Measurements from ENCODE around the gene COL8A2. TPM values are rescaled to one million over a fixed set of nuclear protein-coding genes. Genes with fewer than 3 reads are reported as not detected.

The COL8A2 gene
- polyA plus RNA-seq, 4 donors: 0.27 to 1.3 (median 0.32) TPM; not detected in 1

GRCh38 chr1:36135330-36135667 is 10.3 kb upstream of the COL8A2 start:
- DNase-seq (no peak), FAIRE-seq (no peak)
- Histone ChIP-seq H3K27ac (ENCODE audit: low read depth in 1 of 3, low read length in 2 of 3) (no peak overlapping the region), H3K9me3 (ENCODE audit: control insufficient read depth in 2 of 2, insufficient read depth in 1 of 2, low read depth in 1 of 2, low read length in 1 of 2) (no peaks in the 10 kb centered on the region), H3K4me3 (ENCODE audit: low read depth in 1 of 3, low read length in 3 of 3) (no peak overlapping the region), H3K36me3 (ENCODE audit: control insufficient read depth in 3 of 3, insufficient read depth in 2 of 3, low read depth in 1 of 3, low read length in 3 of 3) (peaks cover 16 to 39% (median 20%) of the 10 kb centered on the region in 3 donors), H3K27me3 (ENCODE audit: control insufficient read depth in 3 of 3, insufficient read depth in 3 of 3, low read length in 3 of 3) (no peaks in the 10 kb centered on the region), H3K4me1 (ENCODE audit: control insufficient read depth in 3 of 3, insufficient read depth in 2 of 3, low read depth in 1 of 3, low read length in 2 of 3) (peaks cover 0 to 16% (median 0%) of the 10 kb centered on the region in 3 donors)
- WGBS, 3 donors: 79 to 83% (median 81%) methylated on average over 6 of the region's 6 CpGs

DNA sequence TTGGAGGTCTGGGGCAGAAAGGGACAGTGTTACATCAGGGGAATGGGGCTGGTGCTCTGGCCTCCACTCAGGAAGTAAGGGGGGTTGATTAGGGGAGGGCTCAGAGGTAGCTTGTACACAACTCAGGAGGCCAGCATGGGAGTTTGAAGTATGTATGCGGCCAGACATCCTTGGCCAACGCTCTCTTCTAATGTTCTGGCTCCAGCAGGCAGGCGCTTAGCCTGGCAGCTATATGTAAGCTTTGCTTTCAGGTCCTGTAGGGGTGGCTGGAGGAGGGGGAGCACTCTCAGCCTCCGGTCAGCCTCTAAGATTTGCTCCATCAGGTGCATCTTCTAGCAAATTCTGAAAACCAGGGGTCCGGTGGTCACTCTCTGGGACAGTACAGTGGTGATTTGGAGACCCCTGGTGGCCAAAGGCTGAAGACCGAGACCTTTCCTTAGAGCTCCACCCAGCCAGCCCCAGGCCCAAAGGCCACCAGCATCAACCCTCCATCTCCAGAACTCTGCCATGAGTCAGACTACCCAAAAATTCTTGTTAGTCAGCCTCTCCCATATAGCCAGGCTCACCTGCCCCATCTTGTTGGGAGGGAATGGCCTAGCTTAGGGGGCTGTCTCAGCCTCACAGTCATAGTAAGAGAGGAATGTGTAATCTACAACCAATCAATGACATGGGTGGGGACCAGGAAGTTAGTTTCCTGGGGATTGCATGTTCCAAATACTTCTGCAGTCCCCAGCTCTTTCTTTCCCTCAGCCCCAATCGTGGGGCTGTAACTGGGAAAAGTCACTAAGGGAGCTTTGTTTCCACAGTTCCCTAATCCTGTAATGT is 9.7 kb upstream of the COL8A2 start:
- H3K9me3 ChIP-seq (ENCODE audit: control insufficient read depth in 2 of 2, insufficient read depth in 1 of 2, low read depth in 1 of 2, low read length in 1 of 2): no peaks in the 10 kb centered on the region
- peaks cover 16 to 34% (median 18%) of the 10 kb centered on the region in 3 donors for H3K36me3 ChIP-seq (ENCODE audit: control insufficient read depth in 3 of 3, insufficient read depth in 2 of 3, low read depth in 1 of 3, low read length in 3 of 3)
- H3K4me1 ChIP-seq (ENCODE audit: control insufficient read depth in 3 of 3, insufficient read depth in 2 of 3, low read depth in 1 of 3, low read length in 2 of 3): peaks cover 0 to 16% (median 0%) of the 10 kb centered on the region in 3 donors
- no peak overlapping the region for H3K27ac ChIP-seq (ENCODE audit: low read depth in 1 of 3, low read length in 2 of 3)
- WGBS, 3 donors: 64 to 68% (median 68%) methylated on average over 7 of the region's 7 CpGs
- FAIRE-seq (no peak), DNase-seq (peak in 1 of 2 donors; percentile 61)
- no peak overlapping the region for H3K4me3 ChIP-seq (ENCODE audit: low read depth in 1 of 3, low read length in 3 of 3)
- no peaks in the 10 kb centered on the region for H3K27me3 ChIP-seq (ENCODE audit: control insufficient read depth in 3 of 3, insufficient read depth in 3 of 3, low read length in 3 of 3)

- Histone ChIP-seq H3K4me1 (ENCODE audit: control insufficient read depth in 3 of 3, insufficient read depth in 2 of 3, low read depth in 1 of 3, low read length in 2 of 3) (peaks cover 0 to 16% (median 0%) of the 10 kb centered on the region in 3 donors), H3K36me3 (ENCODE audit: control insufficient read depth in 3 of 3, insufficient read depth in 2 of 3, low read depth in 1 of 3, low read length in 3 of 3) (peaks cover 14 to 29% (median 15%) of the 10 kb centered on the region in 3 donors), H3K9me3 (ENCODE audit: control insufficient read depth in 2 of 2, insufficient read depth in 1 of 2, low read depth in 1 of 2, low read length in 1 of 2) (no peaks in the 10 kb centered on the region), H3K4me3 (ENCODE audit: low read depth in 1 of 3, low read length in 3 of 3) (no peak overlapping the region), H3K27ac (ENCODE audit: low read depth in 1 of 3, low read length in 2 of 3) (peak overlapping the region in 1 of 3 donors; percentile 35), H3K27me3 (ENCODE audit: control insufficient read depth in 3 of 3, insufficient read depth in 3 of 3, low read length in 3 of 3) (no peaks in the 10 kb centered on the region)
- no peak for FAIRE-seq
- no peak for DNase-seq
- WGBS, 3 donors: 67 to 80% (median 70%) methylated on average over 5 to 6 of the region's 6 CpGs
These were observed 9.0 kb upstream of the COL8A2 start for GRCh38 chr1:36134031-36134430.

DNA sequence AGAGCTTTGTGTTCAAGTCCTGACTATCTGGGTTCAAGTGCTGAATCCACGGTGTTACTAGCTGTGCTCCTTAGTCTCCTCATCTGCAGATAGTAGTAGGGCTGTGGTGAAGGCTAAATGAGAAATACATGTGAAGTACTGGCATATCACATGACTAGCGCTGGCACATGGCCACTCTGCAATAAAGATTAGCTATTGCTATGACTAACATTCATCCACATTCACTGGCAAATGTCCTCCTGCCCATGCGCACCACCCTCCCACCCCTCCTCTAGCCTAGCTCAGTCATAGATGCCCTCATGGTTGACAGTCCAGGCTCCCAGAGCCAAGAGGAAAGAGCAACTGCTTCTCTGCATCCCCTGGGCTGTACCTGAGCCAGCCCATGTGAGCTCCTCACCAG is 8.5 kb upstream of the COL8A2 start:
- H3K27me3 ChIP-seq (ENCODE audit: control insufficient read depth in 3 of 3, insufficient read depth in 3 of 3, low read length in 3 of 3): no peaks in the 10 kb centered on the region
- H3K4me1 ChIP-seq (ENCODE audit: control insufficient read depth in 3 of 3, insufficient read depth in 2 of 3, low read depth in 1 of 3, low read length in 2 of 3): peaks cover 0 to 17% (median 0%) of the 10 kb centered on the region in 3 donors
- H3K36me3 ChIP-seq (ENCODE audit: control insufficient read depth in 3 of 3, insufficient read depth in 2 of 3, low read depth in 1 of 3, low read length in 3 of 3): peaks cover 14 to 24% (median 15%) of the 10 kb centered on the region in 3 donors
- peak; percentile 91 to 98 for DNase-seq
- FAIRE-seq: no peak
- no peak overlapping the region for H3K4me3 ChIP-seq (ENCODE audit: low read depth in 1 of 3, low read length in 3 of 3)
- 13 to 64% (median 35%) methylated on average over 3 of the region's 3 CpGs for WGBS, 3 donors
- no peaks in the 10 kb centered on the region for H3K9me3 ChIP-seq (ENCODE audit: control insufficient read depth in 2 of 2, insufficient read depth in 1 of 2, low read depth in 1 of 2, low read length in 1 of 2)
- peak overlapping the region in 1 of 3 donors; percentile 35 for H3K27ac ChIP-seq (ENCODE audit: low read depth in 1 of 3, low read length in 2 of 3)

DNA sequence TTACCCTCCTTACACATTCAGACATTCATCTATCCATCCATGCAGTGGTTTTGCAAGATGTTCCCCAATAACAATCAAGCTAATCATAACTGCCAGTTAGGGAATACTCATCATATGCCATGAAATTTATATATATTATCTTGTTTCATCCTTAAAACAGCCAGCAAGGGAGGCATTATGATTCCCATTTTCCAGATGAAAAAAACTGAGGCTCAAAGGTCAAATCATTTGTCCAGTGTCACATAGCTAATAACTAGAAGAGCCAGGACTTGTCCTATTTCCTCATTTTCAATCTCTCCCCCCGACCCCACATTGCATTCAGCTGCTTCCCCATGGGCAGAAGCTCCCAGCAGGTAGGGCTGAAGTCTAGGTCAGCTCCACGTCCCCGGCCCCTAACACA is 7.0 kb upstream of the COL8A2 start:
- no peaks in the 10 kb centered on the region for H3K9me3 ChIP-seq (ENCODE audit: control insufficient read depth in 2 of 2, insufficient read depth in 1 of 2, low read depth in 1 of 2, low read length in 1 of 2)
- no peak overlapping the region for H3K4me3 ChIP-seq (ENCODE audit: low read depth in 1 of 3, low read length in 3 of 3)
- H3K27me3 ChIP-seq (ENCODE audit: control insufficient read depth in 3 of 3, insufficient read depth in 3 of 3, low read length in 3 of 3): no peaks in the 10 kb centered on the region
- peaks cover 0 to 31% (median 0%) of the 10 kb centered on the region in 3 donors for H3K4me1 ChIP-seq (ENCODE audit: control insufficient read depth in 3 of 3, insufficient read depth in 2 of 3, low read depth in 1 of 3, low read length in 2 of 3)
- DNase-seq: no peak
- 66 to 73% (median 69%) methylated on average over 3 of the region's 3 CpGs for WGBS, 3 donors
- FAIRE-seq: no peak
- no peak overlapping the region for H3K27ac ChIP-seq (ENCODE audit: low read depth in 1 of 3, low read length in 2 of 3)
- peaks cover under 1 to 12% (median 5%) of the 10 kb centered on the region in 3 donors for H3K36me3 ChIP-seq (ENCODE audit: control insufficient read depth in 3 of 3, insufficient read depth in 2 of 3, low read depth in 1 of 3, low read length in 3 of 3)

DNA sequence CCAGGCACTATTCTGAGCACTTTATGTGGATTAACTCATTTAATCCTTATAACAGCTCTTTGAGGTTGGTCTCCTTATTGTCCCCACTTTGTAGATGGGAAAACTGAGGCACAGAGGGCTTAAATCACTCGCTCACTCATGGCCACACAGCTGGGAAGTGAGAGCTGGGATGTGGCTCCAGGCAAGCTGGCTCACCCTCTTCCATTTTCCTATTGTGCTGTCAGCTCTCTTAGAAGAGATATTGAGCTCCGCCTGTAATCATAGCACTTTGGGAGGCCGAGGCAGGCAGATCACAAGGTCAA is 3.8 kb upstream of the COL8A2 start:
- DNase-seq: no peak
- Histone ChIP-seq H3K4me1 (ENCODE audit: control insufficient read depth in 3 of 3, insufficient read depth in 2 of 3, low read depth in 1 of 3, low read length in 2 of 3) (peaks cover 0 to 24% (median 0%) of the 10 kb centered on the region in 3 donors), H3K36me3 (ENCODE audit: control insufficient read depth in 3 of 3, insufficient read depth in 2 of 3, low read depth in 1 of 3, low read length in 3 of 3) (no peaks in the 10 kb centered on the region), H3K9me3 (ENCODE audit: control insufficient read depth in 2 of 2, insufficient read depth in 1 of 2, low read depth in 1 of 2, low read length in 1 of 2) (no peaks in the 10 kb centered on the region), H3K27ac (ENCODE audit: low read depth in 1 of 3, low read length in 2 of 3) (no peak overlapping the region), H3K27me3 (ENCODE audit: control insufficient read depth in 3 of 3, insufficient read depth in 3 of 3, low read length in 3 of 3) (peaks cover 3 to 24% (median 8%) of the 10 kb centered on the region in 3 donors), H3K4me3 (ENCODE audit: low read depth in 1 of 3, low read length in 3 of 3) (no peak overlapping the region)
- 75 to 85% (median 84%) methylated on average over 3 of the region's 3 CpGs for WGBS, 3 donors
- FAIRE-seq: no peak

DNA sequence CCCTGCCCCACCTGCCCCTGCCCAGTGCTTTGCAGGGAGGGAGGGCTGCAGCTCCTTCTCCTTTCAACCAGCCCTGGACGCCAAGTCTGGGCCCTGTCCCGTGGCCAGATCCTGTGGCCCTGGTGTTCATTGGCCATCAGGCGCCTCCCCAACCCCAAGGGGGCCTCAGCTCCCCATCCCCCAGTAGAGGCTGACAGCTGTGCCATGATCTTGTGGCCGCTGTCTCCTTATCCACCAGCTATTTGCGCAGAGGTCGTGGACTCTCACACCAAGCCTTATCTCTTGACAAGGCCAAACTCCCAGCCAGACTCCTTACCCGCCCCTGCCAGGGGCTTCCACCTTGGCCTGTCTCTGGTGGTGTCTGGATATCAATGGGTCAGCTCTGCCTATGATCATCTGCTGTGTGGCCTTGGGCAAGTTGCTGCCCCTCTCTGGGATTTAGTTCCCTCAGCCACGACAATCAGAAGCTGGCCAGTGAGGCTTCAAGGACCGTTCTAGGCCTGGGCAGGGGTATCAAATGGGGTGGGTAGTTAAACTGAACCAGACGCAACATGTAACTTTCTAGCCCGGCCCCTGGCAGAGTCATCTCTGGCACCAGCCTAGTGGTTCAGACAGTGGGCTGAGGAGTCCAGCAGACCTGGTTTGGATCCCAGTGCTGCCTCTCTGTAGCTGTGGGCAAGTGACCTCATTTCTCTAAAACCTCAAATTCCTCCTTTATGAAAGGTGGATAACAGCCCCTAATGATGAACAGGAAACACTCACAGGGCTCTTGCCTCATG is 3.3 kb upstream of the COL8A2 start:
- DNase-seq: peak in 1 of 2 donors; percentile 50
- no peak for FAIRE-seq
- H3K4me1 ChIP-seq (ENCODE audit: control insufficient read depth in 3 of 3, insufficient read depth in 2 of 3, low read depth in 1 of 3, low read length in 2 of 3): peaks cover 0 to 21% (median 0%) of the 10 kb centered on the region in 3 donors
- 68 to 83% (median 76%) methylated on average over 11 of the region's 11 CpGs for WGBS, 3 donors
- no peak overlapping the region for H3K4me3 ChIP-seq (ENCODE audit: low read depth in 1 of 3, low read length in 3 of 3)
- H3K36me3 ChIP-seq (ENCODE audit: control insufficient read depth in 3 of 3, insufficient read depth in 2 of 3, low read depth in 1 of 3, low read length in 3 of 3): no peaks in the 10 kb centered on the region
- no peaks in the 10 kb centered on the region for H3K9me3 ChIP-seq (ENCODE audit: control insufficient read depth in 2 of 2, insufficient read depth in 1 of 2, low read depth in 1 of 2, low read length in 1 of 2)
- no peak overlapping the region for H3K27ac ChIP-seq (ENCODE audit: low read depth in 1 of 3, low read length in 2 of 3)
- H3K27me3 ChIP-seq (ENCODE audit: control insufficient read depth in 3 of 3, insufficient read depth in 3 of 3, low read length in 3 of 3): peaks cover 3 to 29% (median 8%) of the 10 kb centered on the region in 3 donors

DNA sequence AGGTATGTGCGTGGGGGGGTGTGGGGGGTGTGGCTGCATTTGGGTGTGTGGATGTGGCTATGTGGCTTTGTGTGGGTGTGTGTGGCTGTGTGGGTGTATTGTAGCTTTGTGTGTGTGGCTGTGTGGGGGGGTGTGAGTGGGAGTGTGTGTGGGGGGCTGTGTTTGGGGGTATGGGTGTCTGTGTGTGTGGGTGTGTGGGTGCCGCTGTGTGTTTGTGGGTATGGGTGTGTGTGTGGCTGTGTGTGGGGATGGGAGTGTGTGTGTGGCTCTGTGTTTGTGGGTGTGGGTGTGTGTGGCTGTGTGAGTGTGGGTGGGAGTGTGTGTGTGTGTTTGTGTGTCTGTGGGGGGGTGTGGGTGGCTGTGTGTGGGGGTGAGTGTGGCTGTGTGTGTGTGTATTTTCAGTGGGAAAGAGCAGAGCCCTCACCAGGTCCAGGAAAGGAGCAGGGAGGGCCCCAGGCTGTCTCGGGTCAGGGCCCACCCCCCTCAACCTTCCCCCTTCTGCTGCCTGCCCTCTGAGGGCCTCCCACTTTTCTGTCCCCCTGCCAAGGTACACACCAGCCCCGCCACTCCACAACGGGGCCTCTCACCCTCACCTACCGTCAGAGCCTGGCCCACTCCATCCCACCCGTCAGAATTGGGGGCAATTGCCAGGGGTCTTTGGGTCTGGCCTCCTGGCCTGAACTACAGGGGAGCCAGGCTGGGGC is 1.9 kb upstream of the COL8A2 start:
- Histone ChIP-seq H3K4me3 (ENCODE audit: low read depth in 1 of 3, low read length in 3 of 3) (no peak overlapping the region), H3K4me1 (ENCODE audit: control insufficient read depth in 3 of 3, insufficient read depth in 2 of 3, low read depth in 1 of 3, low read length in 2 of 3) (peaks cover 0 to 16% (median 0%) of the 10 kb centered on the region in 3 donors), H3K27ac (ENCODE audit: low read depth in 1 of 3, low read length in 2 of 3) (no peak overlapping the region), H3K9me3 (ENCODE audit: control insufficient read depth in 2 of 2, insufficient read depth in 1 of 2, low read depth in 1 of 2, low read length in 1 of 2) (no peaks in the 10 kb centered on the region), H3K27me3 (ENCODE audit: control insufficient read depth in 3 of 3, insufficient read depth in 3 of 3, low read length in 3 of 3) (peaks cover 3 to 41% (median 8%) of the 10 kb centered on the region in 3 donors), H3K36me3 (ENCODE audit: control insufficient read depth in 3 of 3, insufficient read depth in 2 of 3, low read depth in 1 of 3, low read length in 3 of 3) (no peaks in the 10 kb centered on the region)
- 49 to 55% (median 52%) methylated on average over 4 to 7 of the region's 7 CpGs for WGBS, 3 donors
- FAIRE-seq (no peak), DNase-seq (no peak)
